ENCODE data around the gene OSBPL1A. TPM values are rescaled to one million over a fixed set of nuclear protein-coding genes. Genes with fewer than 3 reads are reported as not detected.
"Not testable (repeated sequence)": the region's sequence is repeated elsewhere in the genome, so short reads cannot be mapped to it uniquely, and the experiment has no call there.

The OSBPL1A gene
- total RNA-seq, 6 experiments from 2014 or later = 6.2 to 16.3 (median 13.7) TPM

DNA sequence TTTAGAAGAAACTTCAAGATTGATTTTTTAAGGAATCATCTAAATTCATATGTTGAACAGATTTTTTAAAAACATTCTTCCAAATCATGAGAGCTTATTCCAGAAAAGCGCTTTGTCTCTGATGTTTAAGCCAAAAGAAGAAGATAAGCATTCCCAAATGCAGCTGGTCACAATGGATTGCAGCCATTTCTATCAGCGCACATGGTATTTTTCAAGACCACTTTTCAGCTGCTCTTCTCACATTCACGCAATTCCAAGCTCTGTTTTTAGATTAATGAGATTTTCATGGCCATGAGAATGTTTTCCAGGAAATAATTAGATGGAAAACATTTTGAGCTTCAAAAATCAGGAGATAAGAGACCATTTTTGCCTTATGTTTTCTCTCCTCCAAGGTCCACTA, 8.7 kb downstream of the OSBPL1A start:
- no peak overlapping the region for H3K4me3 Mint-ChIP-seq
- H3K27me3 Mint-ChIP-seq (ENCODE audit: insufficient read depth) = no peaks in the 10 kb centered on the region; the same call in 1 of the 2 replicates
- H3K9me3 Mint-ChIP-seq = no peaks in the 10 kb centered on the region
- peaks cover 2% of the 10 kb centered on the region; the same call in 1 of the 2 replicates for H3K4me1 Mint-ChIP-seq (ENCODE audit: low read depth)
- H3K36me3 Mint-ChIP-seq (ENCODE audit: low read depth) = no peaks in the 10 kb centered on the region
- no peak for DNase-seq
- H3K27ac Mint-ChIP-seq = no peak overlapping the region
- TF ChIP-seq, protein P1, sequence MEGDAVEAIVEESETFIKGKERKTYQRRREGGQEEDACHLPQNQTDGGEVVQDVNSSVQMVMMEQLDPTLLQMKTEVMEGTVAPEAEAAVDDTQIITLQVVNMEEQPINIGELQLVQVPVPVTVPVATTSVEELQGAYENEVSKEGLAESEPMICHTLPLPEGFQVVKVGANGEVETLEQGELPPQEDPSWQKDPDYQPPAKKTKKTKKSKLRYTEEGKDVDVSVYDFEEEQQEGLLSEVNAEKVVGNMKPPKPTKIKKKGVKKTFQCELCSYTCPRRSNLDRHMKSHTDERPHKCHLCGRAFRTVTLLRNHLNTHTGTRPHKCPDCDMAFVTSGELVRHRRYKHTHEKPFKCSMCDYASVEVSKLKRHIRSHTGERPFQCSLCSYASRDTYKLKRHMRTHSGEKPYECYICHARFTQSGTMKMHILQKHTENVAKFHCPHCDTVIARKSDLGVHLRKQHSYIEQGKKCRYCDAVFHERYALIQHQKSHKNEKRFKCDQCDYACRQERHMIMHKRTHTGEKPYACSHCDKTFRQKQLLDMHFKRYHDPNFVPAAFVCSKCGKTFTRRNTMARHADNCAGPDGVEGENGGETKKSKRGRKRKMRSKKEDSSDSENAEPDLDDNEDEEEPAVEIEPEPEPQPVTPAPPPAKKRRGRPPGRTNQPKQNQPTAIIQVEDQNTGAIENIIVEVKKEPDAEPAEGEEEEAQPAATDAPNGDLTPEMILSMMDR (IDR thresholded peaks at IDR 0.05) = no peak

DNA sequence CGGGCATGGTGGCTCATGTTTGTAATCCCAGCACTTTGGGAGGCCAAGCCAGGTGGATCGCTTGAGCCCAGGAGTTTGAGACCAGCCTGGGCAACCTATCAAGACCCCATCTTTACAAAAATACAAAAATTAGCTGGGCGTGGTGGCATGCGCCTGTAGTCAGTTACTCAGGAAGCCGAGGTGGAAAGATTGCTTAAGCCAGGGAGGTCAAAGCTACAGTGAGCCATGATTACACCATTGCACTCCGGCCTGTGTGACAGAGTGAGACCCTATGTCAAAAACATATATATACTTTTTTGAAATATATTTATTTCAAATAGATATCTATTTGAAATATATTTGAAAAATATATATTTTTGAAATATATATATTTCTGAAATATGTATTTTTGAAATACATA, 10.9 kb downstream of the OSBPL1A start:
- Mint-ChIP-seq H3K27me3 (ENCODE audit: insufficient read depth) (no peaks in the 10 kb centered on the region; the same call in 1 of the 2 replicates), H3K4me1 (ENCODE audit: low read depth) (peaks cover 5% of the 10 kb centered on the region; the same call in 1 of the 2 replicates), H3K27ac (no peak overlapping the region), H3K36me3 (ENCODE audit: low read depth) (no peaks in the 10 kb centered on the region), H3K9me3 (no peaks in the 10 kb centered on the region), H3K4me3 (no peak overlapping the region)
- no peak for DNase-seq
- TF ChIP-seq, protein P1 (IDR thresholded peaks at IDR 0.05) = no peak

DNA sequence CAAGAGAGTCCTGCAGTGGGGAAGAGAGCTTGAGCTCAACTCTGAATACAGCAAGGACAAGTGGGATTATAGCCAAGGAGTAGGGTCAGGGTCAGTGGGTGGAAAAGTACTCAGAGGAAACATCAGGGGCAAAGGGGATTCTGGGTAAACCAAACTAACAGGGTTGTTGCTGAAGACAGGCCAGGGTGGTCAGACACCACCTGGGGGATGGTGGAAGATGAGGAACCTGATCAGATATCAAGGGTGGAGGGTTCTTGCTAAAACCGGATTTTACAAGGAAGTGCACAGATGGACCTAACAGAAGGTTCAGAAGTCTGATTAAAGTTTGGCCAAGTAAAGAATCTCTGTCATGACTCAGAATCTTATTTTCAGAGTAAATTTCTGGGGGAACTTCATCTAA, 16.5 kb downstream of the OSBPL1A start:
- H3K36me3 Mint-ChIP-seq (ENCODE audit: low read depth) = no peaks in the 10 kb centered on the region
- peaks cover 5% of the 10 kb centered on the region; the same call in 1 of the 2 replicates for H3K4me1 Mint-ChIP-seq (ENCODE audit: low read depth)
- no peak for DNase-seq
- no peaks in the 10 kb centered on the region; the same call in 1 of the 2 replicates for H3K27me3 Mint-ChIP-seq (ENCODE audit: insufficient read depth)
- TF ChIP-seq, protein P1 (IDR thresholded peaks at IDR 0.05) = no peak
- H3K27ac Mint-ChIP-seq = no peak overlapping the region
- H3K9me3 Mint-ChIP-seq = no peaks in the 10 kb centered on the region
- H3K4me3 Mint-ChIP-seq = no peak overlapping the region

DNA sequence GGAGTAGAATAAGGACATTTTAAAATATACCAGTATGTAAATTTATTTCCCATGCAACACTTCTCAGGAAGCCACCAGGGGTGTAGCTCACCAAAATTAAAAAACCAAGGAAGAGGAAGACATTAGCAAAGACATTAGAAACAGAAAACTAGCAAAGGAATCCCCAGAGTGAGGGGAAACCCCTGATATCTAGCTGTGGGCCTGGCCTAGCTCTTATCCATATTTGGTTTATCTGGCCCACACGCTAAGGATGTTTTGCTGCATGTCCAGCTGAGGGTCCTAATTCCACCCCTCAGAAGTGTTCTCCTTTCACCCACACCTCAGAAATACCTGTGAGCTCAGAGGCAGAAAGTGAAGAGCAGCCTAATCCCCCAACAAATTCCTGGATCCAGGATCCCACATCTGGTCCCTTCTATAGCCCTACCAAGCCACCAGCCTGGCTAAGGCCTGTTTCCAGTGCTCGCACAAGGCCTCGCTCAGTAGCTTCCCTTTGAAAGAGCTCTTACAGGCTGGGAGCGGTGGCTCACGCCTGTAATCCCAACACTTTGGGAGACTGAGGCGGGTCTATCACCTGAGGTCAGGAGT, 17.4 kb downstream of the OSBPL1A start:
- H3K9me3 Mint-ChIP-seq = no peaks in the 10 kb centered on the region
- peaks cover 3% of the 10 kb centered on the region; the same call in 1 of the 2 replicates for H3K36me3 Mint-ChIP-seq (ENCODE audit: low read depth)
- DNase-seq = no peak
- TF ChIP-seq, protein P1 (IDR thresholded peaks at IDR 0.05) = no peak
- H3K27me3 Mint-ChIP-seq (ENCODE audit: insufficient read depth) = no peaks in the 10 kb centered on the region
- H3K4me1 Mint-ChIP-seq (ENCODE audit: low read depth) = peaks cover 5% of the 10 kb centered on the region; the same call in 1 of the 2 replicates
- no peak overlapping the region for H3K4me3 Mint-ChIP-seq
- H3K27ac Mint-ChIP-seq = no peak overlapping the region

DNA sequence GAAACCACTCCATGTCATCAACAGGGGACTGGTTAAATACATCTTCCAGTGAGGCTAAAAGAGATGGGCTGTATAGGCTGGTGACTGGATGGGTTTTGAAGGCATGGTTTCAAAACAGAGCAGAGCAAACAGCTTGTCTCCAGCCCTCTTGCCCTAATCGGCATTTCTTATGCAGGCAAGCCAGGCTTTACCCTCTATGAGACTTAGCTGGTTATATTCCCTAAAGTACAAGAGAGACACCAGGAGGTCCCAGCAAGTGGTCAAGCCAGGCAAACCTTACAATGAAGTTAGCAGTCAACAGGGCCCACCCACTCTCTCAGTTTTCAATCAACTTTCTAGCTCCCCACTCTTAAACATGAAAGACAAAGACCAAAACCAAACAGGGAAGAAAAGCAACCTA, 19.0 kb downstream of the OSBPL1A start:
- H3K27me3 Mint-ChIP-seq (ENCODE audit: insufficient read depth) = no peaks in the 10 kb centered on the region
- H3K4me3 Mint-ChIP-seq = no peak overlapping the region
- DNase-seq = no peak
- peaks cover 1% of the 10 kb centered on the region; the same call in 1 of the 2 replicates for H3K4me1 Mint-ChIP-seq (ENCODE audit: low read depth)
- no peaks in the 10 kb centered on the region for H3K9me3 Mint-ChIP-seq
- peaks cover 3% of the 10 kb centered on the region; the same call in 1 of the 2 replicates for H3K36me3 Mint-ChIP-seq (ENCODE audit: low read depth)
- TF ChIP-seq, protein P1 (IDR thresholded peaks at IDR 0.05) = no peak
- H3K27ac Mint-ChIP-seq = no peak overlapping the region

DNA sequence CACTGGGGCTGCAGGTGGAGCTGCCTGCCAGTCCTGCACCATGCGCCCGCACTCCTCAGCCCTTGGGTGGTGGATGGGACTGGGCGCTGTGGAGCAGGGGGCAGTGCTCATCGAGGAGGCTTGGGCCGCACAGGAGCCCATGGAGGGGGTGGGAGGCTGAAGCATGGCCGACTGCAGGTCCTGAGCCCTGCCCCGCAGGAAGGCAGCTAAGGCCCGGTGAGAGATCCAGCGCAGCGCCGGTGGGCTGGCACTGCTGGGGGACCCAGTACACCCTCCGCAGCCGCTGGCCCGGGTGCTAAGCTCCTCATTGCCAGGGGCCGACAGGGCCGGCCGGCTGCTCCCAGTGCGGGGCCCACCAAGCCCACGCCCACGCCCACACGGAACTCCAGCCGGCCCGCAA, 21.1 kb downstream of the OSBPL1A start:
- H3K27me3 Mint-ChIP-seq (ENCODE audit: insufficient read depth); H3K4me1 Mint-ChIP-seq (ENCODE audit: low read depth); DNase-seq; H3K4me3 Mint-ChIP-seq; H3K9me3 Mint-ChIP-seq; H3K27ac Mint-ChIP-seq; H3K36me3 Mint-ChIP-seq (ENCODE audit: low read depth): not testable (repeated sequence)

Data from HFFc6 (cell line).